Liver (tissue), 3 donors: Measurements from ENCODE around the gene FGR.

Source experiments
- CTCF ChIP-seq: fragments of 150-350 bp; IDR thresholded peaks from 2 replicates; pipeline ENCODE4 v1.5.1; 2017; ENCODE audit warnings: improper control_type of control experiment, low read depth, low read length; ENCODE audit not compliant: missing input control
- GABPA ChIP-seq, 2 donors: IDR thresholded peaks in 1 of 2; conservative IDR thresholded peaks in 1 of 2; 2 replicates each; pipeline ENCODE4 v1.6.1; 2016; ENCODE audit warnings: antibody characterized with exemption in 2 of 2, mild to moderate bottlenecking in 1 of 2, moderate library complexity in 1 of 2
- MAX ChIP-seq: IDR thresholded peaks from 2 replicates; pipeline ENCODE4 v1.6.1; 2016; ENCODE audit warnings: antibody characterized with exemption
- NR2F2 ChIP-seq: IDR thresholded peaks from 2 replicates; pipeline ENCODE4 v1.6.1; 2016; ENCODE audit warnings: antibody characterized with exemption
- RAD21 ChIP-seq, 2 donors: IDR thresholded peaks; 2 replicates each; pipeline ENCODE4 v1.6.1; 2016; ENCODE audit warnings: antibody characterized with exemption in 2 of 2, mild to moderate bottlenecking in 2 of 2
- REST ChIP-seq: IDR thresholded peaks from 2 replicates; pipeline ENCODE4 v1.6.1; 2016; ENCODE audit warnings: antibody characterized with exemption, mild to moderate bottlenecking
- donor health status: healthy.
- donor health status: healthy.

GRCh38 chr1:27572019-27572678, 62.8 kb downstream of the FGR start:
- no peak for TF ChIP-seq CTCF
- no peak for TF ChIP-seq GABPA (IDR thresholded peaks at IDR 0.05 in 1 of 2, conservative IDR thresholded peaks at IDR 0.05 in 1 of 2)
- TF ChIP-seq RAD21 (IDR thresholded peaks at IDR 0.05) = no peak
- no peak for TF ChIP-seq NR2F2
- TF ChIP-seq MAX = no peak
- TF ChIP-seq REST = no peak
